K562 (cell line): ENCODE data around the gene INO80E. TPM values are rescaled to one million over a fixed set of nuclear protein-coding genes. Genes with fewer than 3 reads are reported as not detected.

Source experiments
- CTCF ChIP-seq, 3 experiments: IDR thresholded peaks in 2 of 3; conservative IDR thresholded peaks in 1 of 3; 2 replicates each; pipeline ENCODE4 v1.5.1; 2011 to 2012; ENCODE audit warnings: low read length in 3 of 3, mild to moderate bottlenecking in 3 of 3, control low read depth in 2 of 3, improper control_type of control experiment in 1 of 3, inconsistent platforms in 1 of 3, low read depth in 1 of 3, mixed read lengths in 1 of 3, moderate library complexity in 1 of 3; ENCODE audit not compliant: insufficient read depth in 2 of 3
- DEAF1 ChIP-seq: fragments of 450-650 bp; formaldehyde crosslinking; IDR thresholded peaks from 2 replicates; pipeline ENCODE4 v1.4.0; 2020; ENCODE audit warnings: mild to moderate bottlenecking, moderate library complexity
- FOXA1 ChIP-seq: fragments of 450-650 bp; IDR thresholded peaks from 2 replicates; pipeline ENCODE4 v1.6.1; 2016; ENCODE audit warnings: mild to moderate bottlenecking, borderline replicate concordance
- GTF3C2 ChIP-seq: IDR thresholded peaks from 3 replicates; pipeline ENCODE4 v1.6.1; 2011; ENCODE audit warnings: borderline replicate concordance, mild to moderate bottlenecking, moderate library complexity; ENCODE audit not compliant: insufficient read length; ENCODE audit errors: extremely low read depth
- POLR2AphosphoS2 ChIP-seq: IDR thresholded peaks from 2 replicates; pipeline ENCODE4 v1.6.1; 2012; ENCODE audit warnings: low read length, improper control_type of control experiment
- RBM39 ChIP-seq: fragments of 200-400 bp; formaldehyde crosslinking; optimal IDR thresholded peaks from 2 replicates; pipeline ENCODE3; 2018; ENCODE audit warnings: low read depth, low read length
- REST ChIP-seq, 2 experiments: fragments of 450-650 bp; formaldehyde crosslinking in 1 of 2; IDR thresholded peaks; 2 replicates each; pipeline versions ENCODE4 v1.4.0 to v1.6.1; 2014 to 2020; ENCODE audit warnings: mild to moderate bottlenecking in 2 of 2, borderline replicate concordance in 1 of 2, low read depth in 1 of 2
- RHOXF2B ChIP-seq: fragments of 250-450 bp; sonication (Bioruptor Pico); conservative IDR thresholded peaks from 2 replicates; pipeline ENCODE4 v1.5.1; 2021
- SMAD1 ChIP-seq: fragments of 150-350 bp; IDR thresholded peaks from 2 replicates; pipeline ENCODE4 v1.6.1; 2014; ENCODE audit warnings: low read length, low read depth; ENCODE audit not compliant: partially characterized antibody
- TFE3 ChIP-seq: fragments of 450-650 bp; formaldehyde crosslinking; IDR thresholded peaks from 2 replicates; pipeline ENCODE4 v1.4.0; 2020; ENCODE audit warnings: mild to moderate bottlenecking, mixed read lengths
- YBX1 ChIP-seq: fragments of 450-650 bp; IDR thresholded peaks from 2 replicates; pipeline ENCODE4 v1.7.1; 2016; ENCODE audit warnings: mild to moderate bottlenecking
- polyA plus RNA-seq, 8 experiments: library from polyadenylated mRNA; depleted of rRNA in 4 of 8; stranded (reverse) in 5 of 8; unstranded in 3 of 8; fragments of >200 nt; fragmentation: Nextera tagmentation in 2 of 8; fragmentation: Illumina TruSeq in 1 of 8; extraction: Ambion mirVana in 2 of 8; extraction: Trizol in 1 of 8; gene quantifications; 2 replicates each; pipeline versions ENCODE4 v1.2.1 to v1.2.3, GENCODE V29; 2011 to 2014; ENCODE audit warnings: inconsistent platforms in 1 of 8, missing spikeins in 1 of 8
- total RNA-seq, 7 experiments: library from RNA; depleted of rRNA in 6 of 7; stranded (reverse); fragments of >200 nt in 6 of 7; fragmentation: Illumina TruSeq in 2 of 7; extraction: Trizol in 2 of 7; gene quantifications; 2 replicates each; pipeline versions ENCODE4 v1.2.1 to v1.2.3, GENCODE V29; 2011 to 2021; ENCODE audit warnings: low replicate concordance in 1 of 7

Gene INO80E
- total and polyA plus RNA-seq, 9 of the 15 experiments (the other 6 are each of a cell fraction or from before 2014, with no cell fraction given), result 0.31 to 102 (median 49.3) TPM

- no peak for TF ChIP-seq TFE3 (CRISPR knock-in tag)
- TF ChIP-seq RHOXF2B, result no peak
- no peak for TF ChIP-seq DEAF1 (CRISPR knock-in tag)
- TF ChIP-seq POLR2AphosphoS2, result no peak
- no peak for TF ChIP-seq FOXA1
- no peak for TF ChIP-seq SMAD1
- TF ChIP-seq CTCF (IDR thresholded peaks at IDR 0.05 in 2 of 3, conservative IDR thresholded peaks at IDR 0.05 in 1 of 3; ENCODE audit: insufficient read depth in 2 of 3, low read depth in 1 of 3, low read length in 3 of 3), result peak in 2 of 3 experiments; percentile 51 to 76; a peak in 5 of 6 replicates
- TF ChIP-seq GTF3C2, result no peak
- TF ChIP-seq YBX1, result no peak
- TF ChIP-seq RBM39, result no peak
- TF ChIP-seq REST (IDR thresholded peaks at IDR 0.05; ENCODE audit: borderline replicate concordance), result peak; percentile 8; the same call in 1 of the 2 replicates
- no peak for TF ChIP-seq REST (CRISPR knock-in tag; IDR thresholded peaks at IDR 0.05; ENCODE audit: low read depth)
Measured at GRCh38 chr16:30041841-30042240, 45.8 kb downstream of the INO80E start (continued).
